Ovary (tissue), 3 donors: Measurements from ENCODE around the gene NT5DC2.

ENCODE experiments used
- CTCF ChIP-seq, 3 donors: fragments of 450-650 bp in 2 of 3; fragments of 200-600 bp in 1 of 3; IDR thresholded peaks; one replicate each; pipeline versions ENCODE4 v1.5.1 to v1.8.0; 2016 to 2022; ENCODE audit warnings: antibody characterized with exemption in 3 of 3, mild to moderate bottlenecking in 1 of 3
- POLR2A ChIP-seq: fragments of 450-650 bp; IDR thresholded peaks from one replicate; pipeline ENCODE4 v1.6.1; 2017; ENCODE audit warnings: antibody characterized with exemption, mild to moderate bottlenecking, moderate library complexity
- donor health status: DM: no; HTN: no; CAD: no.

DNA sequence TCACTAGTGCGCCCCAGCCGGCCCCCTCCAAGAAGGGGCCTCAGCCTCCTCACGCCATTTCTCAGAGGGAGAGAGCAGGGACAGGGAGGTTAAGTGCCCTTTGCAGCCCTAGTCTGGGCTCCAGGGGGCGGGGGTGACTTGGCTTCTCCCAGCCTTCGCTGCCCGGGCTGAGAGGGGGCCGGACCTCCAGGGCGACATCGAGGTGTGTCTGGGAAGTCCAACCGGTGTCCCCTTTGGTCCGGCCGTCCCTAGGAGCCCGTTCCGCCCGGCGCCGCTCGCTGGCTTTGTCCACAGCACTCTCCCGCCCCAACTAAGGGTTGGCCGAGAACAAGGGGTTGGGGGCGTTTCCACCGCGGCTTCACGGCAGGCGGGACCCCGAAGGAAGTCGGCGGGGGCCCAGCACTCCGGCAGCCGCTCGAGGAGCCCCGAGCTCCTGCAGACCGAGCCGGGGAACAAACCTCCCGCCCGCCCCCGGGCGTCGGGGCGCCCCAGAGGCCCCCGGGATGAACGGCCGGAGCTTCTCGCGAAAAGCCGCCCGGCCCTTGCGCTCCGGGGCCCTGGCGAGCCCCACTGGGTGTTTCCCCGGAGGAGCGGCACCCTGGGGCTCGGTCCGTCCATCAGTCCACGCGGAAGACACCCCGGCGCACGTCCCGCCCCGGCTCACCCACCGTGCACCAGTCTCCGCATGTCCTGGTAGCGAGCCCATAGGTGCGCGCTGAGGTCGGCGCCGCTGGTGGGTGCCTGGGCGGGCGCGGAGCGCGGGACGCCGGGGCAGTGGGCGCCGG, 627 bp downstream of the NT5DC2 start:
- TF ChIP-seq CTCF (IDR thresholded peaks at IDR 0.05) (no peak), POLR2A (no peak)
